GM21390 (cell line): ENCODE results near the gene RABEP2.
A peak's percentile ranks its signal among the peaks of the same experiment; 100 is the strongest.
"Not testable (repeated sequence)": the region's sequence is repeated elsewhere in the genome, so short reads cannot be mapped to it uniquely, and the experiment has no call there.

Experiments
- ATAC-seq: cut with Tn5 transposase; IDR thresholded peaks from one replicate; pipeline ENCODE4 v1.9.1; 2021; ENCODE audit not compliant: unreplicated experiment

The RABEP2 gene

GRCh38 chr16:28932339-28933141, 7.5 kb upstream of the RABEP2 start:
- ATAC-seq: no peak

- no peak for ATAC-seq
These were observed 6.8 kb upstream of the RABEP2 start, which contains the start of gene CD19 for GRCh38 chr16:28931801-28932225. CD19 (plus strand) TSS chr16:28931971; CDS start chr16:28932001, 30 bp downstream.

- peak; percentile 51 for ATAC-seq
These were observed 5.6 kb upstream of the RABEP2 start for GRCh38 chr16:28930652-28931051.

- no peak for ATAC-seq
These were observed 5.2 kb upstream of the RABEP2 start for GRCh38 chr16:28930203-28930602.

- ATAC-seq: no peak
These were observed 2.8 kb upstream of the RABEP2 start for GRCh38 chr16:28927815-28928214.

GRCh38 chr16:28926284-28926683, 1.2 kb upstream of the RABEP2 start:
- not testable (repeated sequence) for ATAC-seq

GRCh38 chr16:28925386-28926228, 569 bp upstream of the RABEP2 start:
- peak; percentile 29 for ATAC-seq

- no peak for ATAC-seq
These were observed 658 bp downstream of the RABEP2 start for GRCh38 chr16:28924399-28924761.

- ATAC-seq: peak; percentile 47
These were observed 1.2 kb downstream of the RABEP2 start for GRCh38 chr16:28923652-28924398.

GRCh38 chr16:28923231-28923587, 1.8 kb downstream of the RABEP2 start:
- ATAC-seq: no peak

GRCh38 chr16:28918698-28919097, 6.3 kb downstream of the RABEP2 start:
- ATAC-seq: no peak

- no peak for ATAC-seq
These were observed 7.9 kb downstream of the RABEP2 start for GRCh38 chr16:28917095-28917494.

- ATAC-seq: no peak
These were observed 9.9 kb downstream of the RABEP2 start for GRCh38 chr16:28915181-28915580.

- ATAC-seq: no peak
These were observed 10.9 kb downstream of the RABEP2 start for GRCh38 chr16:28913946-28914724.

- no peak for ATAC-seq
These were observed 12.5 kb downstream of the RABEP2 start for GRCh38 chr16:28912558-28912957.

GRCh38 chr16:28910086-28911031, 14.7 kb downstream of the RABEP2 start:
- no peak for ATAC-seq

GRCh38 chr16:28905800-28906372, 19.2 kb downstream of the RABEP2 start:
- ATAC-seq: no peak

GRCh38 chr16:28905229-28905754, 19.7 kb downstream of the RABEP2 start:
- ATAC-seq: no peak

GRCh38 chr16:28904828-28905227, 20.2 kb downstream of the RABEP2 start:
- no peak for ATAC-seq
